ENCODE results near the gene NEK6.
A peak's percentile ranks its signal among the peaks of the same experiment; 100 is the strongest.

The NEK6 gene

GRCh38 chr9:124299515-124300090, 41.9 kb downstream of the NEK6 start:
- DNase-seq, result no peak

- DNase-seq, result no peak
These were observed 42.6 kb downstream of the NEK6 start for GRCh38 chr9:124300312-124300711.

- no peak for DNase-seq
These were observed 45.2 kb downstream of the NEK6 start for GRCh38 chr9:124302921-124303320.

GRCh38 chr9:124303762-124304161, 46.0 kb downstream of the NEK6 start:
- DNase-seq, result no peak

GRCh38 chr9:124304285-124304684, 46.5 kb downstream of the NEK6 start:
- no peak for DNase-seq

- DNase-seq, result peak; percentile 30
These were observed 48.5 kb downstream of the NEK6 start for GRCh38 chr9:124306098-124306735.

GRCh38 chr9:124307379-124308030, 49.8 kb downstream of the NEK6 start:
- no peak for DNase-seq

GRCh38 chr9:124308606-124309491, 51.1 kb downstream of the NEK6 start:
- DNase-seq, result no peak

- DNase-seq, result no peak
These were observed 51.9 kb downstream of the NEK6 start for GRCh38 chr9:124309667-124310084.

- DNase-seq, result no peak
These were observed 53.5 kb downstream of the NEK6 start for GRCh38 chr9:124311283-124311682.

GRCh38 chr9:124312290-124313265, 54.8 kb downstream of the NEK6 start:
- no peak for DNase-seq

GRCh38 chr9:124313940-124314339, 56.2 kb downstream of the NEK6 start:
- DNase-seq, result no peak

GRCh38 chr9:124315882-124316281, 58.1 kb downstream of the NEK6 start:
- DNase-seq, result no peak

- DNase-seq, result peak; percentile 39
These were observed 62.6 kb downstream of the NEK6 start for GRCh38 chr9:124320062-124320973.

GRCh38 chr9:124321416-124321815, 63.7 kb downstream of the NEK6 start:
- no peak for DNase-seq

- no peak for DNase-seq
These were observed 64.2 kb downstream of the NEK6 start for GRCh38 chr9:124321935-124322334.

- DNase-seq, result no peak
These were observed 65.1 kb downstream of the NEK6 start for GRCh38 chr9:124322618-124323432.

- DNase-seq, result no peak
These were observed 66.2 kb downstream of the NEK6 start for GRCh38 chr9:124323904-124324303.

GRCh38 chr9:124325816-124326215, 68.1 kb downstream of the NEK6 start:
- no peak for DNase-seq

GRCh38 chr9:124326378-124326777, 68.6 kb downstream of the NEK6 start:
- no peak for DNase-seq

All from activated CD4-positive, alpha-beta T cell treated with anti-CD3 and anti-CD28 coated beads, Interleukin-2, amount 50 U/mL, for 16 hours (primary cell).